ENCODE results near the gene IRX2. TPM values are rescaled to one million over a fixed set of nuclear protein-coding genes. Genes with fewer than 3 reads are reported as not detected.

IRX2 gene
- total and polyA plus RNA-seq, 2 donors (not counting 1 experiment from before 2014, with no cell fraction given): not detected

GRCh38 chr5:2740876-2741555, 10.5 kb downstream of the IRX2 start:
- CTCF ChIA-PET: no interaction called here
- H3K9ac ChIP-seq (ENCODE audit: low read length): no peak overlapping the region
- H4K20me1 ChIP-seq (ENCODE audit: control insufficient read depth, insufficient read depth, low read length, poor library complexity, severe bottlenecking): no peaks in the 10 kb centered on the region
- H3K27me3 ChIP-seq (replicated peaks in 1 of 4; ENCODE audit: control extremely low read depth in 1 of 4, control insufficient read depth in 3 of 4, insufficient read depth in 4 of 4, low read length in 3 of 4): peaks cover 0 to 43% (median 31%) of the 10 kb centered on the region in 4 experiments
- peaks cover 0 to 21% (median 0%) of the 10 kb centered on the region in 3 donors for H3K9me3 ChIP-seq (ENCODE audit: control extremely low read depth in 1 of 3, control insufficient read depth in 2 of 3, insufficient read depth in 1 of 3, low read length in 2 of 3)
- H3K4me2 ChIP-seq (replicated peaks; ENCODE audit: low read depth, low read length, poor library complexity, severe bottlenecking): no peak overlapping the region
- no peaks in the 10 kb centered on the region for H3K36me3 ChIP-seq (replicated peaks in 1 of 2; ENCODE audit: control extremely low read depth in 1 of 2, control insufficient read depth in 1 of 2, extremely low read depth in 1 of 2, insufficient read depth in 2 of 2, low read length in 1 of 2)
- H2AFZ ChIP-seq (ENCODE audit: insufficient read depth, low read depth, low read length, poor library complexity, severe bottlenecking): no peak overlapping the region
- no peak for DNase-seq
- H3K79me2 ChIP-seq (ENCODE audit: control insufficient read depth, insufficient read depth, low read length): no peaks in the 10 kb centered on the region
- intact Hi-C loops (cut with micrococcal nuclease): no loop called here
- no peak for ATAC-seq (ENCODE audit: low read depth)
- Mint-ChIP-seq H3K4me3 (no peak overlapping the region), H3K4me1 (no peaks in the 10 kb centered on the region), H3K27ac (no peak overlapping the region), H3K9me3 (ENCODE audit: insufficient read depth) (no peaks in the 10 kb centered on the region), H3K27me3 (peaks cover 70% of the 10 kb centered on the region)
- peaks cover 0 to 2% of the 10 kb centered on the region in 2 donors for H3K4me1 ChIP-seq (ENCODE audit: control insufficient read depth in 2 of 2, insufficient read depth in 2 of 2, low read length in 2 of 2)
- TF ChIP-seq, protein P1, sequence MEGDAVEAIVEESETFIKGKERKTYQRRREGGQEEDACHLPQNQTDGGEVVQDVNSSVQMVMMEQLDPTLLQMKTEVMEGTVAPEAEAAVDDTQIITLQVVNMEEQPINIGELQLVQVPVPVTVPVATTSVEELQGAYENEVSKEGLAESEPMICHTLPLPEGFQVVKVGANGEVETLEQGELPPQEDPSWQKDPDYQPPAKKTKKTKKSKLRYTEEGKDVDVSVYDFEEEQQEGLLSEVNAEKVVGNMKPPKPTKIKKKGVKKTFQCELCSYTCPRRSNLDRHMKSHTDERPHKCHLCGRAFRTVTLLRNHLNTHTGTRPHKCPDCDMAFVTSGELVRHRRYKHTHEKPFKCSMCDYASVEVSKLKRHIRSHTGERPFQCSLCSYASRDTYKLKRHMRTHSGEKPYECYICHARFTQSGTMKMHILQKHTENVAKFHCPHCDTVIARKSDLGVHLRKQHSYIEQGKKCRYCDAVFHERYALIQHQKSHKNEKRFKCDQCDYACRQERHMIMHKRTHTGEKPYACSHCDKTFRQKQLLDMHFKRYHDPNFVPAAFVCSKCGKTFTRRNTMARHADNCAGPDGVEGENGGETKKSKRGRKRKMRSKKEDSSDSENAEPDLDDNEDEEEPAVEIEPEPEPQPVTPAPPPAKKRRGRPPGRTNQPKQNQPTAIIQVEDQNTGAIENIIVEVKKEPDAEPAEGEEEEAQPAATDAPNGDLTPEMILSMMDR (IDR thresholded peaks at IDR 0.05): no peak
- TF ChIP-seq EZH2 (IDR thresholded peaks at IDR 0.05; ENCODE audit: borderline replicate concordance, insufficient read depth, low read depth, low read length, poor library complexity, severe bottlenecking): no peak
- WGBS (ENCODE audit: insufficient coverage): 22% methylated on average over 22 of the region's 25 CpGs
- H3K4me3 ChIP-seq (ENCODE audit: control extremely low read depth in 1 of 5, extremely low read depth in 1 of 5, insufficient read depth in 1 of 5, low read depth in 2 of 5, low read length in 4 of 5): no peak overlapping the region
- POLR2A ChIA-PET: no interaction called here
- no peak overlapping the region for H3K27ac ChIP-seq (ENCODE audit: low read length in 2 of 2)

DNA sequence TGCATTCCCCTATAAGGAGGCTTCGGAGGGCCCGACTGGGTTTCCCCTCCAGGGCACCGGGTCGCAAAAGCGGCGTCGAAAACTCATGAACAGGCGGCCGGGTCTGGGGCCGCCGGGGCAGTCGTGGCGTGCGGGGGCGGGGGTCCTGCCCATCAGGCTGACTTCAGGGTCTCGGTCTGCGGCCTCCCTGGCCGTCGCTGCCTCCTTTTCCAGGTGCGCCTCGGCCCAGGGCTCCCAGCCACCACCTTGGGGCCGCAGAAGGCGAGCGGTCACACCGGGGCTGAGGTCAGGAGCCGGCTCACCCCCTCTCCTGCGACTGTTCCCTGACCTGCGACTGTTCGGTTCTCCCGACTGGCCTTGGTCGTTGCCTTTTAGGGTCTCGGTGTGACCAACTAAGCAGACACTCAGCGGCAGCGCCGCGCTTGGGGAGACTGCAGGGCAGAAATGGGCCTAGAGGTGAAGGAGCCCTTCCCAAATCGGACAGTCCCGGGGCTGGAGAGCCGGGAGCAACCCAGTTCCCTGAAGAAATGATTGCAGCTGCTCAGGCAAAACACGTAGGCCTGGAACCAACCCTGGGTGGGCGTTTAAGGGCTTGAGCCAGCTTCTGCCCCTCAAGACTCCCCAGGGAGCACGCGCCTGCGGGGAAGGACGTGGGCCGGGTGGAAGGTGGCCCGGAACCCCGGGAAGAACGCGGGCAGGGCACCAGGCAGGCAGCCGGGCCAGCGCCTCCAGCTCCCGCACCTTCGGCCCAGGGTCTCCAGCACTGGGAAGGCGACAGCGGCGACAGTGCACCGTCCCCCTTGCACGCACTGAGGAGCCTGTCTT, 11.2 kb downstream of the IRX2 start:
- TF ChIP-seq, protein P1 (IDR thresholded peaks at IDR 0.05): no peak
- TF ChIP-seq EZH2 (IDR thresholded peaks at IDR 0.05; ENCODE audit: borderline replicate concordance, insufficient read depth, low read depth, low read length, poor library complexity, severe bottlenecking): no peak
- no peak for ATAC-seq (ENCODE audit: low read depth)
- no peak overlapping the region for H2AFZ ChIP-seq (ENCODE audit: insufficient read depth, low read depth, low read length, poor library complexity, severe bottlenecking)
- H4K20me1 ChIP-seq (ENCODE audit: control insufficient read depth, insufficient read depth, low read length, poor library complexity, severe bottlenecking): no peaks in the 10 kb centered on the region
- ChIA-PET CTCF (no interaction called here), POLR2A (no interaction called here)
- H3K9me3 ChIP-seq (ENCODE audit: control extremely low read depth in 1 of 3, control insufficient read depth in 2 of 3, insufficient read depth in 1 of 3, low read length in 2 of 3): peaks cover 0 to 21% (median 0%) of the 10 kb centered on the region in 3 donors
- H3K9me3 Mint-ChIP-seq (ENCODE audit: insufficient read depth): no peaks in the 10 kb centered on the region
- intact Hi-C loops (cut with micrococcal nuclease): no loop called here
- H3K4me3 Mint-ChIP-seq: no peak overlapping the region
- no peaks in the 10 kb centered on the region for H3K79me2 ChIP-seq (ENCODE audit: control insufficient read depth, insufficient read depth, low read length)
- H3K27ac ChIP-seq (ENCODE audit: low read length in 2 of 2): no peak overlapping the region
- H3K27me3 Mint-ChIP-seq: peaks cover 67% of the 10 kb centered on the region
- no peaks in the 10 kb centered on the region for H3K36me3 ChIP-seq (replicated peaks in 1 of 2; ENCODE audit: control extremely low read depth in 1 of 2, control insufficient read depth in 1 of 2, extremely low read depth in 1 of 2, insufficient read depth in 2 of 2, low read length in 1 of 2)
- no peak overlapping the region for H3K27ac Mint-ChIP-seq
- no peak overlapping the region for H3K4me3 ChIP-seq (ENCODE audit: control extremely low read depth in 1 of 5, extremely low read depth in 1 of 5, insufficient read depth in 1 of 5, low read depth in 2 of 5, low read length in 4 of 5)
- no peak for DNase-seq
- no peak overlapping the region for H3K9ac ChIP-seq (ENCODE audit: low read length)
- H3K4me2 ChIP-seq (replicated peaks; ENCODE audit: low read depth, low read length, poor library complexity, severe bottlenecking): peak overlapping the region; percentile 25
- 8% methylated on average over 59 of the region's 59 CpGs for WGBS (ENCODE audit: insufficient coverage)
- H3K4me1 ChIP-seq (ENCODE audit: control insufficient read depth in 2 of 2, insufficient read depth in 2 of 2, low read length in 2 of 2): peaks cover 0 to 2% of the 10 kb centered on the region in 2 donors
- no peaks in the 10 kb centered on the region for H3K4me1 Mint-ChIP-seq
- H3K27me3 ChIP-seq (replicated peaks in 1 of 4; ENCODE audit: control extremely low read depth in 1 of 4, control insufficient read depth in 3 of 4, insufficient read depth in 4 of 4, low read length in 3 of 4): peaks cover 0 to 41% (median 30%) of the 10 kb centered on the region in 4 experiments
